Choroid plexus epithelial cell (primary cell): Measurements from ENCODE around the gene RSRP1.
"Not testable (repeated sequence)": the region's sequence is repeated elsewhere in the genome, so short reads cannot be mapped to it uniquely, and the experiment has no call there.

ENCODE experiments used
- DNase-seq: peaks from one replicate; pipeline ENCODE4 v3.0.0-alpha.2; 2010; ENCODE audit warnings: low read depth
- H3K4me3 ChIP-seq: 2 replicates; pipeline ENCODE4 v1.5.1; 2011; ENCODE audit warnings: low read depth, mild to moderate bottlenecking, control low read depth, low read length, moderate library complexity
- TF ChIP-seq, protein P1 (sequence below): conservative IDR thresholded peaks from 2 replicates; pipeline ENCODE4 v1.5.1; 2011; ENCODE audit warnings: low read depth, mild to moderate bottlenecking, control low read depth, inconsistent platforms, low read length, moderate library complexity

RSRP1 gene

DNA sequence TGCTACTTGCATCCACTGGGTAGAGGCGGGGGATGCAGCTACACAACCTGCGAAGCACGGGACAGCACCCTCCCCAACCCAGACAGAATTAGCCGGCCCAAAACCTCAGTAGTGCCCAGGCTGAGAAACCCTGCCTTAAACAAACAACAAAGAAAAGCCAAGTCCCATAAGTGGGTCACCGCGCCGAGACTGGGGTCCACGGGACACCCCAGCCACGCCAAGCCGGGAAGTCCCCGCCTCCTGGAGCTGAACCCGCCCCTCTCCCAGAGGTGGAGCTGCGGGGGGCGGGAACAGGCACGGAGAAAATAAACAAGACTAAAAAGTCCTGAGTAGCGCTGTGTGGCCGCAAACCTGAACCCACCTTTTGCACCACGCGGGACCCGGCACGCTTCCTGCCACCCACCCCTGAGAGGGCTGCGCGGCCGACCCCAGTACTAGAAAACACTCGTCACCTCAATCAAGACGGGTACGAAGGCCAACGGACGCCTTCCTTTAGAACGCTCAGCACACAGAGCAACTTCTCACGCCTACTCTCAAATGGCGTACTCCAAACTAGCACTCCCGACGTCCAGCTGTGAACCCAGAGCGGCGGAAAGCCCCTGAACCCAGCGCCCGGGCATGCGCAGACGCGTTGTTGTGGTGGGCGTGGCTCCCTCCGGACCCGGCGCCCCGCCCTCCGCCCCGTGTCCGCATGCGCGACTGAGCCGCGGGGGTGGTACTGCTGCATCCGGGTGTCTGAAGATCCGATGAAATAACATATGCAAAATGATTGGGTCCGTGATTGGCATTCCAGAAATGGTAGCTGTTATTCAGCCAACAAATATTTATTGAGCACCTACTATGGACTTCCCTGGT, 20.3 kb upstream of the RSRP1 start:
- DNase-seq: peak; percentile 88
- peak overlapping the region; percentile 64 for H3K4me3 ChIP-seq

DNA sequence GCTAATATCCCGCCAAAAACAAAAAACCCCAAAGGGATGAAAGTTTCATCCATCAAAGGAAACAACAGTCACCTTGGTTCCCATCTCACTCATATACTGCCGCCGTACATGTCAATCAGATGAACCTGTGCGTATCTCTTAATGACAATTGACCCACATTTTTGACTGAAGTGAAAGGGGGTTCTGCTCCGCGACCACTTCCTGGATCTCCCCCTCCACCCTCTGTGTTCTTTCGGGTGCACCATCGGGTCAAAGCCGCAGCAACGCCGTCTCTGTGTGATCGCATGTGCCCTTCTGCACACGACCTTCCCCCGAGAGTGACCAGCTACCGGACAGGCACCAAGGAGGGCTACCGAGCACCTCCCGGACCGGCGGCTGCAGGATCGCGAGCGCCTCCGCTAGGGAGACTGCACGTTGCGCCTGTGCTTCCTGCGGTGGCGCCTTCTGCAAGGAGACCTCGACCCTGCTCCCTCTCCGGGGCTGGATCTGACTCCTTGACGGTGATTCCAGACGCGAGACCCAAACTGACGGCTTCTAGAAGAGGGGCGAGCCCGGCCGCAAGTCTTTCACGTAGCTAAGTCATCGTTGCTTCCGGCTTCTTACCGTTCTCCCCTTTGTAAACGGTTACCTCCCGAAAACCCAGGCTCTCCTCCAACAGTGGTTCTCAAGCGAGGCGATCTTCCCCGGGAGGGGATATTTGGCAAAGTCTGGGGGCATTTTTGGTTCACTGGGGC, 19.5 kb upstream of the RSRP1 start:
- DNase-seq: not testable (repeated sequence)
- peak overlapping the region; percentile 64 for H3K4me3 ChIP-seq

DNA sequence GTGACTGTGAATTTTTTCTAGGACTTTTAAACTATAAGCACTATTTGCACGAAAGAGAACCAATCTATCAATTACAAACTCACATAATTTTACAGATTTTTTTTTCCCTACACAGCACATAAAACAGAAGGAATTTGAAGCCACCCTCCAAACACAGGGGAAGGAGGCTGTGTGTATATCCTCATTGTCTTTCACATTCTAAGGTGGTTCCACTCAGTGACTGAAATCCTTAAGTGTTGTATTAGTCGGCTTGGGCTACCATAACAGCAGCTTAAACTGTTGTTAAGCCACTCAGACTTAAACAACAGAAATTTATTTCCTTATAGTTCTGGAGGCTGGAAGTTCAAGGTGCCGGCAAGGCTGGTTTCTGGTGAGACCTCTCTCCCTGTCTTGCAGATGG, 13.1 kb upstream of the RSRP1 start:
- H3K4me3 ChIP-seq, DNase-seq: not testable (repeated sequence)

More for the DNA sequence above, 19.5 kb upstream of the RSRP1 start:
- TF ChIP-seq, protein P1, sequence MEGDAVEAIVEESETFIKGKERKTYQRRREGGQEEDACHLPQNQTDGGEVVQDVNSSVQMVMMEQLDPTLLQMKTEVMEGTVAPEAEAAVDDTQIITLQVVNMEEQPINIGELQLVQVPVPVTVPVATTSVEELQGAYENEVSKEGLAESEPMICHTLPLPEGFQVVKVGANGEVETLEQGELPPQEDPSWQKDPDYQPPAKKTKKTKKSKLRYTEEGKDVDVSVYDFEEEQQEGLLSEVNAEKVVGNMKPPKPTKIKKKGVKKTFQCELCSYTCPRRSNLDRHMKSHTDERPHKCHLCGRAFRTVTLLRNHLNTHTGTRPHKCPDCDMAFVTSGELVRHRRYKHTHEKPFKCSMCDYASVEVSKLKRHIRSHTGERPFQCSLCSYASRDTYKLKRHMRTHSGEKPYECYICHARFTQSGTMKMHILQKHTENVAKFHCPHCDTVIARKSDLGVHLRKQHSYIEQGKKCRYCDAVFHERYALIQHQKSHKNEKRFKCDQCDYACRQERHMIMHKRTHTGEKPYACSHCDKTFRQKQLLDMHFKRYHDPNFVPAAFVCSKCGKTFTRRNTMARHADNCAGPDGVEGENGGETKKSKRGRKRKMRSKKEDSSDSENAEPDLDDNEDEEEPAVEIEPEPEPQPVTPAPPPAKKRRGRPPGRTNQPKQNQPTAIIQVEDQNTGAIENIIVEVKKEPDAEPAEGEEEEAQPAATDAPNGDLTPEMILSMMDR: peak; percentile 25

DNA sequence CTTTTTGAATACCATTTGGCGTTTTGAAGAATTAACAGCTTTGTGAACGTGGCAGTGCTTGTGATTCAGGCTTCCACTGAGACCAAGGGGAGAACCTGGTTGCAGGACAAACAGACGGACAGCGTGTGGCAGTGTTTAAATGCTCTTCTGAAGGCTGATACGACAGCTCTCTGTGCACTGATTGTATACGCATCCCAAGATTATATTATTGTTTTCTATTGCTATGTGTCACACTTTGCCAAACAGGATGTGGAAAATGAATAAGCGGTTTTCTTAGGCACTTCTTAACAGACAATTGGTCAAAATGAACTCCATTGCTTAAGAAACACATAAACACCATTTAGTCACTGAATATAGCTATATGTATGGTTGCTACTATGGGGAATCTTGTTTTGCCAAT, 12.6 kb upstream of the RSRP1 start:
- not testable (repeated sequence) for H3K4me3 ChIP-seq
- peak; percentile 41 for DNase-seq
- TF ChIP-seq, protein P1: peak; percentile 34

DNA sequence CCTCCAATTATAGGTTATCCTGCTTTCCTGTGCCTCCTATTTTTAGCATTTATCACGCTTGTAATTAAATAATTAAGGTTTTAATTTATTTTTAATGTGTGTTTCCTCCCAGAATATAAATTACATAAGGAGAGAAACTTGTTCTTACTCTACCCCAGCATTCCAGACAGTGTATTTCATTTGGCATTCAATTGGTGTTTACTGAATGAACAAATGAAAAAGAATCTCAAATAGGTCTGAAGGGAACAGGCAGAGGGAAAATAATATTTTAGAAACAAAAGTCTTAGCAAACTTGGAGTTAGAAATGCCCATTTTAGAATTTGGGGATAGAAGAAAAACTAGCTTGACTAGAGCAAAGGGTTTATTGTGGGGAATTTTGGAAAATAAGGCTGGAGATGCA, 9.9 kb upstream of the RSRP1 start:
- no peak for DNase-seq
- TF ChIP-seq, protein P1: no peak
- no peak overlapping the region for H3K4me3 ChIP-seq

DNA sequence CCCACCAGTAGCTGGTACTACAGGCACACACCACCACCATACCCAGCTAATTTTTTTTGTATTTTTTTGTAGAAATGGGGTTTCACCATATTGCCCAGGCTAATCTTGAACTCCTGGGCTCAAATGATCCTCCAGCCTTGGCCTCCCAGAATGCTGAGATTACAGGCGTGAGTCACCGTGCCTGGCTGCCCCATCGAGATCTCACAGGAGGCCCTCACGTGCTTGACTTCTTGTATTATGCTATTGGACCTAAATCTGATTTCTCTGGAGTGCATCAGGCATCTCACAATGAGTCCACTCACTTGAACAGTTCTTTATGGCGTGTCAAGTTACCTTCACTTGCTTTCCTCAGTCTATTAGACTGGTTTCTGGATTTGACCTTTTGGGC, 9.3 kb upstream of the RSRP1 start:
- DNase-seq: no peak
- H3K4me3 ChIP-seq: no peak overlapping the region
- TF ChIP-seq, protein P1: no peak

DNA sequence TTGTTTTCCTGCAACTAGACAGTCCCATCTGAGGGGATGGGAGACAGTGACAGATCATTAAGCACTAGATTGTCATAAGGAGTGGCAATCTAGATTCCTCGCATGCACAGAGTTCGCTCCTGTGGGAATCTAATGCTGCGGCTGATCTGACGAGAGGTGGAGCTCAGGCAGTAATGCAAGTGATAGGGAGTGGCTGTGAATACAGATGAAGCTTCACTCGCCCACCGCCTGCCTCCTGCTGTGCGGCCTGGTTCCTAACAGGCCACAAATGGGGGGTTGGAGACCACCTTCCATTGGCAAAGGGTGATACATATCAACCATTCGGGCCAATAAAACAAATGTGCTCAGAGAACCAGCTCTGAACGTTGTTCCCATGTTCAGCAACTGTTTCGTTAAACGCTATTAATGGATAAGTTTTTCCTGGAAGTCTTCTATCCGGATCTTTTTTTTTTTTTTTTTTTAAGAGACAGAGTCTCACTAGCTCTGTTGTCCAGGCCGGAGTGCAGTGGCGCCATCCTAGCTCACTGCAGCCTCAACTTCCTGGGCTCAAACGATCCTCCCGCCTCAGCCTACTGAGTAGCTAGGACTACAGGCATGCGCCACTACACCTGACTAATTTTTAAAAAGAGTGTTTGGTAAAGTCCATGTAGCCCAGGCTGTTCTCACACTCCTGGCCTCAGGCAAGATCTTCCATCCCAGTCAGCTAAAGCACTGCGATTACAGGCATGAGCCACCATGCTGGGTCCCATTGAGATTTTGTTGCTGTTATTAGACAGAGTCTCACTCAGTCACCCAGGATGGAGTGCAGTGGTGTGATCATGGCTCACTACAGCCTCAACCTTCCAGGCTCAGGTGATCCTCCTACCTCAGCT, 8.7 kb upstream of the RSRP1 start:
- TF ChIP-seq, protein P1: no peak
- no peak for DNase-seq
- no peak overlapping the region for H3K4me3 ChIP-seq
